Hepatocyte (in vitro differentiated cells): ENCODE data around the gene SSC5D. TPM values are rescaled to one million over a fixed set of nuclear protein-coding genes. Genes with fewer than 3 reads are reported as not detected.

Experiments used
- DNase-seq: peaks from one replicate; pipeline ENCODE4 v3.0.0-alpha.2; 2016; ENCODE audit warnings: low spot score
- H2AFZ ChIP-seq: fragments of 200-600 bp; sonication (generic); 2 replicates; pipeline ENCODE4 v1.6.0; 2016; ENCODE audit warnings: antibody characterized with exemption, mild to moderate bottlenecking
- H3K27ac ChIP-seq: fragments of 200-600 bp; sonication (generic); 2 replicates; pipeline ENCODE4 v1.5.1; 2016; ENCODE audit warnings: mild to moderate bottlenecking
- H3K27me3 ChIP-seq: fragments of 200-600 bp; sonication (generic); 2 replicates; pipeline ENCODE4 v1.6.1; 2016
- H3K36me3 ChIP-seq: fragments of 200-600 bp; sonication (generic); replicated peaks from 2 replicates; pipeline ENCODE4 v1.5.1; 2016; ENCODE audit warnings: low read depth; ENCODE audit not compliant: insufficient read depth
- H3K4me1 ChIP-seq: fragments of 200-600 bp; sonication (generic); 2 replicates; pipeline ENCODE4 v1.5.1; 2016; ENCODE audit warnings: mild to moderate bottlenecking, moderate library complexity; ENCODE audit not compliant: insufficient read depth
- H3K4me2 ChIP-seq: fragments of 200-600 bp; sonication (generic); 2 replicates; pipeline ENCODE4 v1.6.0; 2016
- H3K4me3 ChIP-seq: fragments of 200-600 bp; sonication (generic); 2 replicates; pipeline ENCODE4 v1.5.1; 2016; ENCODE audit warnings: mild to moderate bottlenecking
- H3K79me2 ChIP-seq: fragments of 200-600 bp; sonication (generic); 2 replicates; pipeline ENCODE4 v1.6.0; 2017; ENCODE audit warnings: mild to moderate bottlenecking
- H3K9me2 ChIP-seq: fragments of 200-600 bp; sonication (generic); replicated peaks from 2 replicates; pipeline ENCODE4 v1.6.0; 2017; ENCODE audit warnings: mild to moderate bottlenecking; ENCODE audit not compliant: insufficient read depth
- H3K9me3 ChIP-seq: fragments of 200-600 bp; sonication (generic); 2 replicates; pipeline ENCODE4 v1.5.1; 2016; ENCODE audit warnings: low read depth, mild to moderate bottlenecking
- H4K20me1 ChIP-seq: fragments of 200-600 bp; sonication (generic); 2 replicates; pipeline ENCODE4 v1.6.0; 2016; ENCODE audit warnings: mild to moderate bottlenecking; ENCODE audit not compliant: insufficient read depth, poor library complexity, severe bottlenecking
- CTCF ChIP-seq: fragments of 200-600 bp; sonication (generic); IDR thresholded peaks from 2 replicates; pipeline ENCODE4 v1.5.1; 2016; ENCODE audit warnings: antibody characterized with exemption, mild to moderate bottlenecking; ENCODE audit not compliant: poor library complexity
- EZH2 ChIP-seq: fragments of 200-600 bp; sonication (generic); IDR thresholded peaks from 2 replicates; pipeline ENCODE4 v1.6.1; 2016; ENCODE audit warnings: antibody characterized with exemption, mild to moderate bottlenecking, borderline replicate concordance
- EZH2phosphoT487 ChIP-seq: fragments of 200-600 bp; sonication (generic); IDR thresholded peaks from one replicate; pipeline ENCODE4 v1.6.1; 2018; ENCODE audit warnings: antibody characterized with exemption, mild to moderate bottlenecking, low read depth, moderate library complexity; ENCODE audit not compliant: unreplicated experiment, severe bottlenecking
- WGBS: methylation state at CpG from one replicate; pipeline ENCODE4 v1.1.6; 2016; ENCODE audit warnings: low lambda C conversion rate; ENCODE audit errors: missing lambda C conversion rate; 5-methylcytosine and 5-hydroxymethylcytosine counted together
- polyA plus RNA-seq: library from polyadenylated mRNA; unstranded; fragments of >200 nt; fragmentation: Nextera tagmentation; extraction: Ambion mirVana; gene quantifications from 2 replicates; pipeline ENCODE4 v1.2.1, GENCODE V29; 2016
- total RNA-seq: library from RNA; depleted of rRNA; stranded (reverse); fragments of >200 nt; gene quantifications from 2 replicates; pipeline ENCODE4 v1.2.3, GENCODE V29; 2014

The SSC5D gene
- total and polyA plus RNA-seq, 2 experiments from 2014 or later: 0.80 to 5.1 TPM

- Histone ChIP-seq H3K27me3 (no peaks in the 10 kb centered on the region), H3K4me3 (no peak within 1 kb of the TSS), H3K4me1 (peaks cover 6% of the 10 kb centered on the region), H3K36me3 (no peaks in the 10 kb centered on the region), H4K20me1 (no peaks in the 10 kb centered on the region), H3K4me2 (no peak within 1 kb of the TSS), H2AFZ (no peak within 1 kb of the TSS), H3K79me2 (peaks cover under 1% of the 10 kb centered on the region), H3K9me2 (no peaks in the 10 kb centered on the region), H3K9me3 (no peaks in the 10 kb centered on the region), H3K27ac (no peak within 1 kb of the TSS)
- TF ChIP-seq CTCF (no peak), EZH2phosphoT487 (no peak), EZH2 (no peak)
- WGBS: 76% methylated on average over 12 of the region's 14 CpGs
- DNase-seq: no peak
These were observed 23.6 kb upstream of the SSC5D start, which contains the start of gene C19orf85 for GRCh38 chr19:55464662-55465054. C19orf85 (minus strand) TSS chr19:55464751; CDS start chr19:55464554, 197 bp downstream.

GRCh38 chr19:55465460-55466240 lies 22.6 kb upstream of the SSC5D start:
- Histone ChIP-seq H4K20me1 (no peaks in the 10 kb centered on the region), H3K9me2 (no peaks in the 10 kb centered on the region), H3K4me2 (no peak overlapping the region)

GRCh38 chr19:55466241-55466614 lies 22.0 kb upstream of the SSC5D start:
- TF ChIP-seq CTCF (no peak), EZH2 (no peak), EZH2phosphoT487 (no peak)
- Histone ChIP-seq H3K27me3 (no peaks in the 10 kb centered on the region), H3K4me2 (no peak overlapping the region), H3K9me3 (no peaks in the 10 kb centered on the region), H3K79me2 (no peaks in the 10 kb centered on the region), H4K20me1 (no peaks in the 10 kb centered on the region), H3K4me3 (no peak overlapping the region), H2AFZ (no peak overlapping the region), H3K4me1 (peaks cover 4% of the 10 kb centered on the region), H3K27ac (no peak overlapping the region), H3K9me2 (no peaks in the 10 kb centered on the region), H3K36me3 (no peaks in the 10 kb centered on the region)
- no peak for DNase-seq
- WGBS: 91% methylated on average over 4 of the region's 4 CpGs

More at GRCh38 chr19:55465460-55466240, 22.6 kb upstream of the SSC5D start:
- Histone ChIP-seq H3K27ac (no peak overlapping the region), H3K9me3 (no peaks in the 10 kb centered on the region), H3K4me1 (peaks cover 4% of the 10 kb centered on the region), H3K36me3 (no peaks in the 10 kb centered on the region), H3K79me2 (no peaks in the 10 kb centered on the region), H3K4me3 (no peak overlapping the region), H3K27me3 (no peaks in the 10 kb centered on the region), H2AFZ (no peak overlapping the region)
- no peak for TF ChIP-seq CTCF
- no peak for DNase-seq
- WGBS: 88% methylated on average over 11 of the region's 11 CpGs
